ENCODE results near the gene SIRT4. TPM values are rescaled to one million over a fixed set of nuclear protein-coding genes. Genes with fewer than 3 reads are reported as not detected.

Gene SIRT4
- total and polyA plus RNA-seq, 2 of the 13 experiments (the other 11 are each of a cell fraction or from before 2014, with no cell fraction given), result 3.4 to 5.8 TPM

DNA sequence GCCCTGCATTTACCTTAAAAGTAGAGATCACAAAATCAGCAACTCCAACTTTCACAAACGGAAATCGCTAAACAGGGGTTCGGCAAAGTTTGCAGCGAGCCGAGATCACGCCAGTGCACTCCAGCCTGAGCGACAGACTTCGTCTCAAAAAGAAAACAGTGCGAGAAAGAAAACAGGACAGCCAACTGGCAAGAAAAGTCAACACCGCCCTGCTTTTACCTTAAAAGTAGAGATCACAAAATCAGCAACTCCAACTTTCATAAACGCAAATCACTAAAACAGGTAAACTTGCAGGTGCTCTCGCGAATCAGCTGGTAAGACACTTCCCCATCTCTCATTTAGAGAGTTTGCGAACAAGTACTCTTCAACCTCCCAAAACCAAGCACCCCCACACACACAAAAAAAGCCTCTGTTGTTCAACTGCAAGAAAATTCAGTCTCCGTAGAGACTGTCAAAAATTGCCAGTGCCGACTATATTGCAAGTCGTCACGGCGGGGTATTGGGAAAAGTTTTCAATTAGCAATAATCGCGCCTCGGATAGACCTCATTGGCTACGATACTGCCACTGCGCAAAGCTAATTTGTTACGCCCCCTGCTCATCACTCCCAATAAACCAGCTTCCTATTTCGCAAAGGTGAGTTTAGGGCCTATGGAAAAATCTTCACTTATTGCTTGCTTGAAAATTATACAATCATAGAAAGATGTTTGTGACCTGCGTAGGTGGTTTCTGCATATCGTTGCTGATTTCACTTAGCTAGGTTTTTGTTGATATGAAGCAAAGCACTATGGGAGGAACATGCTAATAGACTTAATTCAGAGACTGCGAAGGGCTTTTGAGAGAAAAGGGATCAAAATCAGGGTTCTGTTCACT is 9.2 kb upstream of the SIRT4 start, which contains the start of gene RNU4-1 (continued):
- peak; percentile 8; the same call in 1 of the 2 replicates for TF ChIP-seq ZNF180 (CRISPR knock-in tag; IDR thresholded peaks at IDR 0.05; ENCODE audit: borderline replicate concordance, low read depth)
- TF ChIP-seq ZNF552 (CRISPR knock-in tag; IDR thresholded peaks at IDR 0.05; ENCODE audit: borderline replicate concordance), result no peak
- TF ChIP-seq, protein P1, sequence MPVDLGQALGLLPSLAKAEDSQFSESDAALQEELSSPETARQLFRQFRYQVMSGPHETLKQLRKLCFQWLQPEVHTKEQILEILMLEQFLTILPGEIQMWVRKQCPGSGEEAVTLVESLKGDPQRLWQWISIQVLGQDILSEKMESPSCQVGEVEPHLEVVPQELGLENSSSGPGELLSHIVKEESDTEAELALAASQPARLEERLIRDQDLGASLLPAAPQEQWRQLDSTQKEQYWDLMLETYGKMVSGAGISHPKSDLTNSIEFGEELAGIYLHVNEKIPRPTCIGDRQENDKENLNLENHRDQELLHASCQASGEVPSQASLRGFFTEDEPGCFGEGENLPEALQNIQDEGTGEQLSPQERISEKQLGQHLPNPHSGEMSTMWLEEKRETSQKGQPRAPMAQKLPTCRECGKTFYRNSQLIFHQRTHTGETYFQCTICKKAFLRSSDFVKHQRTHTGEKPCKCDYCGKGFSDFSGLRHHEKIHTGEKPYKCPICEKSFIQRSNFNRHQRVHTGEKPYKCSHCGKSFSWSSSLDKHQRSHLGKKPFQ (CRISPR knock-in tag; IDR thresholded peaks at IDR 0.05; ENCODE audit: insufficient replicate concordance), result no peak
- no peak for TF ChIP-seq MAZ (IDR thresholded peaks at IDR 0.05; ENCODE audit: borderline replicate concordance, low read depth, low read length)
- TF ChIP-seq MAZ (CRISPR knock-in tag; IDR thresholded peaks at IDR 0.05; ENCODE audit: low read depth), result no peak
- TF ChIP-seq EED (CRISPR knock-in tag; IDR thresholded peaks at IDR 0.05), result no peak
- no peak for TF ChIP-seq MAFG (CRISPR knock-in tag; IDR thresholded peaks at IDR 0.05)
- TF ChIP-seq EP300 (IDR thresholded peaks at IDR 0.05; ENCODE audit: low read depth in 2 of 2, low read length in 2 of 2), result peak in 1 of 2 experiments; percentile 63; a peak in 2 of 4 replicates
- no peak; the same call in 1 of the 2 replicates for TF ChIP-seq EP300 (CRISPR knock-in tag; IDR thresholded peaks at IDR 0.05; ENCODE audit: borderline replicate concordance)
- TF ChIP-seq ZNF816 (CRISPR knock-in tag; IDR thresholded peaks at IDR 0.05; ENCODE audit: borderline replicate concordance), result peak; percentile 67
- no peak for TF ChIP-seq PAX8 (CRISPR knock-in tag; IDR thresholded peaks at IDR 0.05; ENCODE audit: borderline replicate concordance)
- TF ChIP-seq ZNF772 (CRISPR knock-in tag; IDR thresholded peaks at IDR 0.05), result no peak; the same call in 1 of the 2 replicates
- TF ChIP-seq ZNF326 (CRISPR knock-in tag; IDR thresholded peaks at IDR 0.05; ENCODE audit: borderline replicate concordance), result no peak
- TF ChIP-seq MIER3 (CRISPR knock-in tag; IDR thresholded peaks at IDR 0.05; ENCODE audit: borderline replicate concordance), result no peak
- TF ChIP-seq, protein P2, sequence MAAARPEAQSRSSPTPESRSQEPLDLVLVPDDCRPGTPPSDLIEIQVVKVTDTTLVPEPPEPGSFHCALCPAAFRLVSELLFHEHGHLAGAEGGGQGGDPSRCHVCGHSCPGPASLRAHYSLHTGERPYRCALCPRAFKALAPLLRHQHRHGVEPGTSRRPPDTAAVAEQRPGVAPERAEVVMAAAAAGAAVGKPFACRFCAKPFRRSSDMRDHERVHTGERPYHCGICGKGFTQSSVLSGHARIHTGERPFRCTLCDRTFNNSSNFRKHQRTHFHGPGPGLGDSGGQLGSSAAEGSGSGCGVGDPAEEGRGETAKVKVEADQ (CRISPR knock-in tag; IDR thresholded peaks at IDR 0.05; ENCODE audit: borderline replicate concordance), result no peak
- no peak; the same call in 1 of the 2 replicates for TF ChIP-seq ZNF749 (CRISPR knock-in tag; IDR thresholded peaks at IDR 0.05; ENCODE audit: borderline replicate concordance)
- TF ChIP-seq NR2F1 (CRISPR knock-in tag; IDR thresholded peaks at IDR 0.05), result no peak
- TF ChIP-seq BCL6 (CRISPR knock-in tag; IDR thresholded peaks at IDR 0.05), result peak; percentile 67
- TF ChIP-seq, protein P3, sequence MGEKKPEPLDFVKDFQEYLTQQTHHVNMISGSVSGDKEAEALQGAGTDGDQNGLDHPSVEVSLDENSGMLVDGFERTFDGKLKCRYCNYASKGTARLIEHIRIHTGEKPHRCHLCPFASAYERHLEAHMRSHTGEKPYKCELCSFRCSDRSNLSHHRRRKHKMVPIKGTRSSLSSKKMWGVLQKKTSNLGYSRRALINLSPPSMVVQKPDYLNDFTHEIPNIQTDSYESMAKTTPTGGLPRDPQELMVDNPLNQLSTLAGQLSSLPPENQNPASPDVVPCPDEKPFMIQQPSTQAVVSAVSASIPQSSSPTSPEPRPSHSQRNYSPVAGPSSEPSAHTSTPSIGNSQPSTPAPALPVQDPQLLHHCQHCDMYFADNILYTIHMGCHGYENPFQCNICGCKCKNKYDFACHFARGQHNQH (CRISPR knock-in tag; IDR thresholded peaks at IDR 0.05), result peak; percentile 80; the same call in 1 of the 2 replicates
- peak; percentile 77 for TF ChIP-seq SOX13 (IDR thresholded peaks at IDR 0.05)
- peak in 1 of 2 experiments; percentile 57; a peak in 2 of 4 replicates for TF ChIP-seq SOX13 (CRISPR knock-in tag; conservative IDR thresholded peaks at IDR 0.05 in 1 of 2, IDR thresholded peaks at IDR 0.05 in 1 of 2)
- peak; percentile 83 for TF ChIP-seq ZNF264 (CRISPR knock-in tag; IDR thresholded peaks at IDR 0.05)
- no peak for TF ChIP-seq ZNF644 (CRISPR knock-in tag; IDR thresholded peaks at IDR 0.05; ENCODE audit: low read depth)
- TF ChIP-seq NCOA2 (CRISPR knock-in tag; IDR thresholded peaks at IDR 0.05), result peak; percentile 68; the same call in 1 of the 2 replicates
- TF ChIP-seq, protein P4, sequence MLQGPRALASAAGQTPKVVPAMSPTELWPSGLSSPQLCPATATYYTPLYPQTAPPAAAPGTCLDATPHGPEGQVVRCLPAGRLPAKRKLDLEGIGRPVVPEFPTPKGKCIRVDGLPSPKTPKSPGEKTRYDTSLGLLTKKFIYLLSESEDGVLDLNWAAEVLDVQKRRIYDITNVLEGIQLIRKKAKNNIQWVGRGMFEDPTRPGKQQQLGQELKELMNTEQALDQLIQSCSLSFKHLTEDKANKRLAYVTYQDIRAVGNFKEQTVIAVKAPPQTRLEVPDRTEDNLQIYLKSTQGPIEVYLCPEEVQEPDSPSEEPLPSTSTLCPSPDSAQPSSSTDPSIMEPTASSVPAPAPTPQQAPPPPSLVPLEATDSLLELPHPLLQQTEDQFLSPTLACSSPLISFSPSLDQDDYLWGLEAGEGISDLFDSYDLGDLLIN (CRISPR knock-in tag; IDR thresholded peaks at IDR 0.05; ENCODE audit: borderline replicate concordance), result peak; percentile 64; the same call in 1 of the 2 replicates

Data from HepG2 (cell line).